Prostate gland (tissue), 2 donors: Measurements from ENCODE around the gene MYO5A.

ENCODE experiments used
- POLR2A ChIP-seq: fragments of 450-650 bp; IDR thresholded peaks from one replicate; pipeline ENCODE4 v1.6.1; 2016; ENCODE audit warnings: antibody characterized with exemption, mild to moderate bottlenecking
- POLR2AphosphoS5 ChIP-seq: sonication (generic); formaldehyde crosslinking; IDR thresholded peaks from one replicate; pipeline ENCODE4 v1.6.1; 2017; ENCODE audit warnings: antibody characterized with exemption
- TF ChIP-seq, protein P1 (sequence below), 4 experiments: fragments of 200-600 bp in 2 of 4; fragments of 450-650 bp in 2 of 4; sonication (generic) in 2 of 4; IDR thresholded peaks; 1 replicate in 3 of 4; 2 replicates in 1 of 4; pipeline ENCODE4 v1.5.1; 2016 to 2019; ENCODE audit warnings: antibody characterized with exemption in 4 of 4, mild to moderate bottlenecking in 2 of 4, moderate library complexity in 2 of 4

- TF ChIP-seq, protein P1, sequence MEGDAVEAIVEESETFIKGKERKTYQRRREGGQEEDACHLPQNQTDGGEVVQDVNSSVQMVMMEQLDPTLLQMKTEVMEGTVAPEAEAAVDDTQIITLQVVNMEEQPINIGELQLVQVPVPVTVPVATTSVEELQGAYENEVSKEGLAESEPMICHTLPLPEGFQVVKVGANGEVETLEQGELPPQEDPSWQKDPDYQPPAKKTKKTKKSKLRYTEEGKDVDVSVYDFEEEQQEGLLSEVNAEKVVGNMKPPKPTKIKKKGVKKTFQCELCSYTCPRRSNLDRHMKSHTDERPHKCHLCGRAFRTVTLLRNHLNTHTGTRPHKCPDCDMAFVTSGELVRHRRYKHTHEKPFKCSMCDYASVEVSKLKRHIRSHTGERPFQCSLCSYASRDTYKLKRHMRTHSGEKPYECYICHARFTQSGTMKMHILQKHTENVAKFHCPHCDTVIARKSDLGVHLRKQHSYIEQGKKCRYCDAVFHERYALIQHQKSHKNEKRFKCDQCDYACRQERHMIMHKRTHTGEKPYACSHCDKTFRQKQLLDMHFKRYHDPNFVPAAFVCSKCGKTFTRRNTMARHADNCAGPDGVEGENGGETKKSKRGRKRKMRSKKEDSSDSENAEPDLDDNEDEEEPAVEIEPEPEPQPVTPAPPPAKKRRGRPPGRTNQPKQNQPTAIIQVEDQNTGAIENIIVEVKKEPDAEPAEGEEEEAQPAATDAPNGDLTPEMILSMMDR (IDR thresholded peaks at IDR 0.05), result no peak
- TF ChIP-seq POLR2AphosphoS5, result no peak
- no peak for TF ChIP-seq POLR2A
Measured at GRCh38 chr15:52464040-52464439, 64.6 kb downstream of the MYO5A start.
